Measurements from ENCODE around the gene DLG2. TPM values are rescaled to one million over a fixed set of nuclear protein-coding genes. Genes with fewer than 3 reads are reported as not detected.

Gene DLG2
- total and polyA plus RNA-seq, 9 of the 15 experiments (the other 6 are each of a cell fraction or from before 2014, with no cell fraction given): 0.52 to 1.6 (median 0.95) TPM

DNA sequence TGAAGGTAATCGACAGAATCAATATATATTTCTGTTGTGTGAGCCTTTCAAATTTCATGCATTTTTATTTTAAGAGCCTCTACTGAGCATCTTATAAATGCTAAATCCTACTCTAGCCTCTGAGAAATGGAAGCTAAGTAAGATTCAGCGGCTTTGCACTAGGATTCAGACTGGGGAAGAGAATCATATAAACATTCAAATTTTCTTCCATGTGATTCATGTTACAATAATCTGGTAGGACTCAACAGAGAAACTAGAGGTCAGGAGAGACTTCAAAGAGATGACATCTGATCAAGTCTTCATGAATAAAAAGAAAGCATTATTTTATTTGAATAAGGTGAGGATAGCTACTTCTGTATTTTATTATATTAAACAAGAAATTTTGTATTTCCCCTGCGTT is 538.9 kb downstream of the DLG2 start:
- whole genome bisulfite sequencing (ENCODE audit: insufficient coverage, low coverage, missing lambda C conversion rate): 2% methylated on average over 3 of the region's 3 CpGs
- Histone ChIP-seq H3K27me3 (ENCODE audit: control insufficient read depth in 2 of 2, insufficient read depth in 2 of 2, low read length in 2 of 2) (no peaks in the 10 kb centered on the region), H3K4me1 (replicated peaks in 1 of 2; ENCODE audit: control insufficient read depth in 2 of 2, insufficient read depth in 2 of 2, low read length in 2 of 2) (no peaks in the 10 kb centered on the region), H3K79me2 (ENCODE audit: control insufficient read depth, insufficient read depth, low read length) (no peaks in the 10 kb centered on the region), H3K27ac (ENCODE audit: extremely low read depth, low read depth, low read length) (no peak overlapping the region), H3K4me3 (no peak overlapping the region), H3K9ac (ENCODE audit: insufficient read depth in 1 of 2, low read depth in 2 of 2, low read length in 2 of 2) (no peak overlapping the region), H3K9me1 (ENCODE audit: control insufficient read depth, insufficient read depth, low read length) (no peaks in the 10 kb centered on the region), H3K9me3 (replicated peaks; ENCODE audit: control insufficient read depth, insufficient read depth, low read depth, low read length) (peaks cover 3% of the 10 kb centered on the region; the same call in 1 of the 2 replicates), H2AFZ (ENCODE audit: low read depth, low read length) (no peak overlapping the region), H4K20me1 (replicated peaks; ENCODE audit: control insufficient read depth, insufficient read depth, low read length) (no peaks in the 10 kb centered on the region), H3K36me3 (ENCODE audit: control insufficient read depth, insufficient read depth, low read length) (no peaks in the 10 kb centered on the region), H3K4me2 (ENCODE audit: insufficient read depth, low read length) (no peak overlapping the region)
- BruUV-seq (replicated peaks): no TSS peak
- ChIA-PET POLR2A (no interaction called here), CTCF (ENCODE audit: low intra/inter-chr PET ratio) (no interaction called here)
- ATAC-seq: no peak
- intact Hi-C loops (cut with micrococcal nuclease): no loop called here
- TF ChIP-seq, protein P1, sequence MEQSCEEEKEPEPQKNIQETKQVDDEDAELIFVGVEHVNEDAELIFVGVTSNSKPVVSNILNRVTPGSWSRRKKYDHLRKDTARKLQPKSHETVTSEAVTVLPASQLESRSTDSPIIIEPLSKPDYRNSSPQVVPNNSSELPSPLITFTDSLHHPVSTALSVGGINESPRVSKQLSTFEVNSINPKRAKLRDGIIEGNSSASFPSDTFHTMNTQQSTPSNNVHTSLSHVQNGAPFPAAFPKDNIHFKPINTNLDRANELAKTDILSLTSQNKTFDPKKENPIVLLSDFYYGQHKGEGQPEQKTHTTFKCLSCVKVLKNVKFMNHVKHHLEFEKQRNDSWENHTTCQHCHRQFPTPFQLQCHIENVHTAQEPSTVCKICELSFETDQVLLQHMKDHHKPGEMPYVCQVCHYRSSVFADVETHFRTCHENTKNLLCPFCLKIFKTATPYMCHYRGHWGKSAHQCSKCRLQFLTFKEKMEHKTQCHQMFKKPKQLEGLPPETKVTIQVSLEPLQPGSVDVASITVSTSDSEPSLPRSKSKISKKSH (CRISPR knock-in tag; IDR thresholded peaks at IDR 0.05): no peak
- DNase-seq (ENCODE audit: extremely low read depth in 1 of 4, low spot score in 3 of 4): no peak
- in situ Hi-C loops (cut with MboI): no loop called here
- FAIRE-seq: no peak

DNA sequence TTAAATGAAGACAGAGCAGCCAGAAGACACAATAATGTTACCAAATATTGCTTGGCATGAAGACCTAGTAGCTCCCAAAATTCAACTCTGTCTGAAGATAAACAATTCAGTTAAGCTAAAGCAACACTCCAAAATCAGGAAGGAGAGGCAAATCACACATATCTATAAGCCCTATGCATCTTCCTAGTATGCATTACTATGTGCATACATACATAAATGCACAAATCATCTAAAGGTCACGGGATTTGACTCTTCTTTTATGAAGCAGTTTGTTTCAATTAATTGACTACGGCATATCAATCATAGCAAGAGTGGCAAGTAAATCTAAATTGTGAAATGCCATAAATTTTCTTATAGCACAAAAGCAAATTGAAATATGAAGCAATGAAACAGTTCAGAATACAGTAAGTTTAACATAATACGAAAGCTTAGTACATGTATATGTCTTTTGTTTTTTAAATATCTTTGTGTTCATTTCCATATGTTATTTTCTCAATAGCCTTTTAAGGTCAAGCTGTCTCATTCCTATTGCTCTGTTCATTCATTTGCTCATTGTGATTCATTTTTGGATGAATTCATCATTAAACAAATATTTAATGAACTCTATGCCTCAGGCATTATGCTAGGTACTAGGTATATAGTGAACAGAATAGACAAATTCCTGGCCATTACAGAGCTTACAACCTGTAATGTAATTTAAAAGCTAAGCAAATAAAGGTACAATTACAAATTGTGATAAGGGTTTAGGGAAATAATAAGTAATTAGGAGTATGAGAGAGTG is 540.5 kb downstream of the DLG2 start:
- no TSS peak for BruUV-seq (replicated peaks)
- Histone ChIP-seq H3K27ac (ENCODE audit: extremely low read depth, low read depth, low read length) (no peak overlapping the region), H3K4me2 (ENCODE audit: insufficient read depth, low read length) (no peak overlapping the region)
- TF ChIP-seq ZC3H4 (CRISPR knock-in tag; IDR thresholded peaks at IDR 0.05; ENCODE audit: borderline replicate concordance): no peak
- TF ChIP-seq FOXJ2 (tag; IDR thresholded peaks at IDR 0.05): no peak
- TF ChIP-seq RBFOX2 (IDR thresholded peaks at IDR 0.05; ENCODE audit: low read depth, low read length): no peak
- TF ChIP-seq RBM14 (IDR thresholded peaks at IDR 0.05; ENCODE audit: borderline replicate concordance, insufficient read depth, low read depth, low read length): no peak
- TF ChIP-seq ZNF395 (CRISPR knock-in tag; IDR thresholded peaks at IDR 0.05): no peak
- TF ChIP-seq TFAM (CRISPR knock-in tag; conservative IDR thresholded peaks at IDR 0.05): no peak
- TF ChIP-seq HNRNPUL1 (IDR thresholded peaks at IDR 0.05; ENCODE audit: low read length): no peak
- TF ChIP-seq, protein P2, sequence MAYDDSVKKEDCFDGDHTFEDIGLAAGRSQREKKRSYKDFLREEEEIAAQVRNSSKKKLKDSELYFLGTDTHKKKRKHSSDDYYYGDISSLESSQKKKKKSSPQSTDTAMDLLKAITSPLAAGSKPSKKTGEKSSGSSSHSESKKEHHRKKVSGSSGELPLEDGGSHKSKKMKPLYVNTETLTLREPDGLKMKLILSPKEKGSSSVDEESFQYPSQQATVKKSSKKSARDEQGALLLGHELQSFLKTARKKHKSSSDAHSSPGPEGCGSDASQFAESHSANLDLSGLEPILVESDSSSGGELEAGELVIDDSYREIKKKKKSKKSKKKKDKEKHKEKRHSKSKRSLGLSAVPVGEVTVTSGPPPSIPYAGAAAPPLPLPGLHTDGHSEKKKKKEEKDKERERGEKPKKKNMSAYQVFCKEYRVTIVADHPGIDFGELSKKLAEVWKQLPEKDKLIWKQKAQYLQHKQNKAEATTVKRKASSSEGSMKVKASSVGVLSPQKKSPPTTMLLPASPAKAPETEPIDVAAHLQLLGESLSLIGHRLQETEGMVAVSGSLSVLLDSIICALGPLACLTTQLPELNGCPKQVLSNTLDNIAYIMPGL (CRISPR knock-in tag; IDR thresholded peaks at IDR 0.05): no peak
- TF ChIP-seq NFE2L1 (tag; IDR thresholded peaks at IDR 0.05; ENCODE audit: borderline replicate concordance, low read depth): no peak

More for the DNA sequence above, 540.5 kb downstream of the DLG2 start:
- intact Hi-C loops (cut with micrococcal nuclease): no loop called here
- POLR2A ChIA-PET: no interaction called here
- Histone ChIP-seq H3K4me3 (no peak overlapping the region), H3K9me3 (replicated peaks; ENCODE audit: control insufficient read depth, insufficient read depth, low read depth, low read length) (peaks cover 3% of the 10 kb centered on the region; the same call in 1 of the 2 replicates), H3K9me1 (ENCODE audit: control insufficient read depth, insufficient read depth, low read length) (no peaks in the 10 kb centered on the region), H3K9ac (ENCODE audit: insufficient read depth in 1 of 2, low read depth in 2 of 2, low read length in 2 of 2) (no peak overlapping the region), H3K27me3 (ENCODE audit: control insufficient read depth in 2 of 2, insufficient read depth in 2 of 2, low read length in 2 of 2) (no peaks in the 10 kb centered on the region), H3K36me3 (ENCODE audit: control insufficient read depth, insufficient read depth, low read length) (no peaks in the 10 kb centered on the region), H3K79me2 (ENCODE audit: control insufficient read depth, insufficient read depth, low read length) (no peaks in the 10 kb centered on the region), H3K4me1 (replicated peaks in 1 of 2; ENCODE audit: control insufficient read depth in 2 of 2, insufficient read depth in 2 of 2, low read length in 2 of 2) (no peaks in the 10 kb centered on the region), H4K20me1 (replicated peaks; ENCODE audit: control insufficient read depth, insufficient read depth, low read length) (no peaks in the 10 kb centered on the region), H2AFZ (ENCODE audit: low read depth, low read length) (no peak overlapping the region)
- DNase-seq (ENCODE audit: extremely low read depth in 1 of 4, low spot score in 3 of 4): no peak
- in situ Hi-C loops (cut with MboI): no loop called here
- FAIRE-seq: no peak
- CTCF ChIA-PET (ENCODE audit: low intra/inter-chr PET ratio): no interaction called here
- WGBS (ENCODE audit: insufficient coverage, low coverage, missing lambda C conversion rate): 1% methylated on average over 3 of the region's 3 CpGs
- ATAC-seq: no peak

Measured in K562 (cell line).